ENCODE data around the gene KRT86. TPM values are rescaled to one million over a fixed set of nuclear protein-coding genes. Genes with fewer than 3 reads are reported as not detected.
"Not testable (repeated sequence)": the region's sequence is repeated elsewhere in the genome, so short reads cannot be mapped to it uniquely, and the experiment has no call there.

Gene KRT86
- polyA plus RNA-seq, 2 of the 4 experiments (the other 2 are of a cell fraction), result 23.5 to 378 TPM

GRCh38 chr12:52302242-52302914 lies 27.9 kb downstream of the KRT86 start:
- peaks cover 13% of the 10 kb centered on the region for H3K4me1 ChIP-seq
- H3K9me3 ChIP-seq; ATAC-seq; FAIRE-seq; H3K27ac ChIP-seq; H3K4me3 ChIP-seq; POLR2A ChIA-PET; H3K4me2 ChIP-seq; DNase-seq (ENCODE audit: low read depth in 1 of 2, low spot score in 1 of 2): not testable (repeated sequence)
- no CpG with 5 or more reads among the region's 5 CpGs for WGBS (ENCODE audit: missing lambda C conversion rate)
- CTCF ChIA-PET, result interaction anchor here (1.2 kb wide), 1 partner anchor 159 kb away, joined by 3 read pairs; no protein-coding TSS in a partner anchor

DNA sequence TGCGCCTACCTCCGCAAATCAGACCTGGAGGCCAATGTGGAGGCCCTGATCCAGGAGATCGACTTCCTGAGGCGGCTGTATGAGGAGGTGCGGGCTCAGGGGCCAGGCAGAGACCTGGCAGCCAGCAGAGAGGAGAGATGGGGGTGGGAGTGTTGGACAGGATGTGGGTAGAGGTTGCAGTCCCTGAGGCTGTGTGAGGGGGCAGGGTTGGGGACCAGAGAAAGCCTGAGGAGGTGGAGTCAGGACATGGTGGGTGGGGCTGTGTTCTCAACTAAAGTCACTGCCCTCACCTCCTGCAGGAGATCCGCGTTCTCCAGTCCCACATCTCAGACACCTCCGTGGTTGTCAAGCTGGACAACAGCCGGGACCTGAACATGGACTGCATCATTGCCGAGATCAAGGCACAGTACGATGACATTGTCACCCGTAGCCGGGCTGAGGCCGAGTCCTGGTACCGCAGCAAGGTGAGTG lies 30.5 kb downstream of the KRT86 start:
- peak overlapping the region; percentile 29 to 61; a peak in 4 of 6 replicates for H3K27ac ChIP-seq
- H3K4me2 ChIP-seq, FAIRE-seq, H3K9me3 ChIP-seq, H3K4me1 ChIP-seq, POLR2A ChIA-PET, H3K4me3 ChIP-seq: not testable (repeated sequence)
- CTCF ChIA-PET, result interaction anchor here (0.9 to 5.2 kb wide), 2 partner anchors 11 to 22 kb away, joined by 6 to 42 read pairs; partner anchors contain the start of gene KRT81
- WGBS (ENCODE audit: missing lambda C conversion rate), result 94% methylated on average over 15 of the region's 15 CpGs
- peak; percentile 76 to 85 for ATAC-seq
- DNase-seq (ENCODE audit: low read depth in 1 of 2, low spot score in 1 of 2), result peak in 1 of 2 experiments; percentile 86

- peak overlapping the region; percentile 45 to 87; a peak in 3 of 6 replicates for H3K27ac ChIP-seq
- DNase-seq (ENCODE audit: low read depth in 1 of 2, low spot score in 1 of 2) (peak; percentile 26 to 30), ATAC-seq (peak in 1 of 2 experiments; percentile 70; a peak in 3 of 6 replicates), FAIRE-seq (no peak)
- H3K4me2 ChIP-seq, result no peak overlapping the region
- peaks cover 6% of the 10 kb centered on the region; the same call in 1 of the 3 replicates for H3K4me1 ChIP-seq
- no peak overlapping the region for H3K4me3 ChIP-seq
- POLR2A ChIA-PET, result interaction anchor here (0.8 to 1.6 kb wide), 3 partner anchors 20 to 53 kb away, joined by 3 to 9 read pairs (median 3); no protein-coding TSS in a partner anchor
- CTCF ChIA-PET, result interaction anchor here (1.1 to 8.7 kb wide), 9 partner anchors 9 to 574 kb away, joined by 3 to 217 read pairs (median 12); partner anchors contain the start of genes KRT81 and KRT83
- no peaks in the 10 kb centered on the region for H3K9me3 ChIP-seq
- TF ChIP-seq, protein P1, sequence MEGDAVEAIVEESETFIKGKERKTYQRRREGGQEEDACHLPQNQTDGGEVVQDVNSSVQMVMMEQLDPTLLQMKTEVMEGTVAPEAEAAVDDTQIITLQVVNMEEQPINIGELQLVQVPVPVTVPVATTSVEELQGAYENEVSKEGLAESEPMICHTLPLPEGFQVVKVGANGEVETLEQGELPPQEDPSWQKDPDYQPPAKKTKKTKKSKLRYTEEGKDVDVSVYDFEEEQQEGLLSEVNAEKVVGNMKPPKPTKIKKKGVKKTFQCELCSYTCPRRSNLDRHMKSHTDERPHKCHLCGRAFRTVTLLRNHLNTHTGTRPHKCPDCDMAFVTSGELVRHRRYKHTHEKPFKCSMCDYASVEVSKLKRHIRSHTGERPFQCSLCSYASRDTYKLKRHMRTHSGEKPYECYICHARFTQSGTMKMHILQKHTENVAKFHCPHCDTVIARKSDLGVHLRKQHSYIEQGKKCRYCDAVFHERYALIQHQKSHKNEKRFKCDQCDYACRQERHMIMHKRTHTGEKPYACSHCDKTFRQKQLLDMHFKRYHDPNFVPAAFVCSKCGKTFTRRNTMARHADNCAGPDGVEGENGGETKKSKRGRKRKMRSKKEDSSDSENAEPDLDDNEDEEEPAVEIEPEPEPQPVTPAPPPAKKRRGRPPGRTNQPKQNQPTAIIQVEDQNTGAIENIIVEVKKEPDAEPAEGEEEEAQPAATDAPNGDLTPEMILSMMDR (IDR thresholded peaks at IDR 0.05), result peak; percentile 16; the same call in 1 of the 3 replicates
- peak; percentile 11; the same call in 1 of the 3 replicates for TF ChIP-seq SMC3 (IDR thresholded peaks at IDR 0.05)
- no peak for TF ChIP-seq JUN (IDR thresholded peaks at IDR 0.05)
- WGBS (ENCODE audit: missing lambda C conversion rate), result 47% methylated on average over 7 of the region's 11 CpGs
Measured at GRCh38 chr12:52305921-52306705, 31.7 kb downstream of the KRT86 start.

DNA sequence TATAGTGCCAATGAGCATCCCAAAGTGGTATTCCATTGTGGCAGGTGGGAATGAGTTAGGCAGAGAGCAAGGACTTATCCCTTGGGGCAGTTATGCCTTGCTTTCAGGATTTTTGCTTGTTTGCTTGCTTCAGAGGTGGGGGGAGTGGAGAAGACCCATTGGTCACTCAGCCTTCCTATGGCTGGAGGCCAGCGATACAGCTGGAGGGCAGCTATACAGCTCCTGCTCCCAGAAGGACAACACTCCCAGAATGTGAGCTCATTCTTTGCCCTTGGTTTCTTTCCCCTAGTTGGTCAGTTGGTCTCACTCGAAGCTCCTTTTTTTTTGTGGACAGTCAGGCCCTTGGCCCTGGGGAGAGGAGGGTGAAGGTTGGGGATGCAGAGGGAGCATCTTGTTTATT lies 32.3 kb downstream of the KRT86 start:
- H3K4me2 ChIP-seq, result no peak overlapping the region
- peaks cover 6% of the 10 kb centered on the region; the same call in 1 of the 3 replicates for H3K4me1 ChIP-seq
- 95% methylated on average over 2 of the region's 2 CpGs for WGBS (ENCODE audit: missing lambda C conversion rate)
- H3K27ac ChIP-seq, result peak overlapping the region; percentile 8 to 87; a peak in 3 of 6 replicates
- ATAC-seq (no peak), FAIRE-seq (no peak), DNase-seq (ENCODE audit: low read depth in 1 of 2, low spot score in 1 of 2) (no peak)
- CTCF ChIA-PET, result interaction anchor here (0.8 to 8.7 kb wide), 11 partner anchors 9 to 573 kb away, joined by 3 to 217 read pairs (median 11); partner anchors contain the start of genes KRT81 and KRT83
- POLR2A ChIA-PET, result interaction anchor here (0.8 to 1.6 kb wide), 3 partner anchors 21 to 53 kb away, joined by 3 to 9 read pairs (median 3); no protein-coding TSS in a partner anchor
- no peaks in the 10 kb centered on the region for H3K9me3 ChIP-seq
- no peak overlapping the region for H3K4me3 ChIP-seq
- no peak for TF ChIP-seq HDAC2 (IDR thresholded peaks at IDR 0.05)
- TF ChIP-seq, protein P2, sequence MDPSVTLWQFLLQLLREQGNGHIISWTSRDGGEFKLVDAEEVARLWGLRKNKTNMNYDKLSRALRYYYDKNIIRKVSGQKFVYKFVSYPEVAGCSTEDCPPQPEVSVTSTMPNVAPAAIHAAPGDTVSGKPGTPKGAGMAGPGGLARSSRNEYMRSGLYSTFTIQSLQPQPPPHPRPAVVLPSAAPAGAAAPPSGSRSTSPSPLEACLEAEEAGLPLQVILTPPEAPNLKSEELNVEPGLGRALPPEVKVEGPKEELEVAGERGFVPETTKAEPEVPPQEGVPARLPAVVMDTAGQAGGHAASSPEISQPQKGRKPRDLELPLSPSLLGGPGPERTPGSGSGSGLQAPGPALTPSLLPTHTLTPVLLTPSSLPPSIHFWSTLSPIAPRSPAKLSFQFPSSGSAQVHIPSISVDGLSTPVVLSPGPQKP (IDR thresholded peaks at IDR 0.05; ENCODE audit: low read depth, low read length), result no peak
- no peak for TF ChIP-seq MAFK (IDR thresholded peaks at IDR 0.05; ENCODE audit: partially characterized antibody)
- no peak for TF ChIP-seq EHF (CRISPR knock-in tag; IDR thresholded peaks at IDR 0.05)
- no peak for TF ChIP-seq PHF8 (IDR thresholded peaks at IDR 0.05; ENCODE audit: borderline replicate concordance, low read depth)
- TF ChIP-seq HOXB5 (CRISPR knock-in tag; IDR thresholded peaks at IDR 0.05), result no peak
